Left ventricle myocardium inferior (tissue), 1 donor: Measurements from ENCODE around the gene MSI1. TPM values are rescaled to one million over a fixed set of nuclear protein-coding genes. Genes with fewer than 3 reads are reported as not detected.

Experiments
- DNase-seq: peaks from one replicate; pipeline ENCODE4 v3.0.0-alpha.2; 2020
- H3K27ac ChIP-seq: fragments of 200-600 bp; replicated peaks from 2 replicates; pipeline ENCODE4 v1.8.0; 2021
- H3K27me3 ChIP-seq: fragments of 200-600 bp; 2 replicates; pipeline ENCODE4 v1.8.0; 2021; ENCODE audit warnings: low read depth
- H3K36me3 ChIP-seq: fragments of 200-600 bp; 2 replicates; pipeline ENCODE4 v1.8.0; 2021
- H3K4me1 ChIP-seq: fragments of 200-600 bp; 2 replicates; pipeline ENCODE4 v1.8.0; 2021
- H3K4me3 ChIP-seq: fragments of 200-600 bp; 2 replicates; pipeline ENCODE4 v1.8.0; 2021; ENCODE audit warnings: mild to moderate bottlenecking, moderate library complexity
- H3K9me3 ChIP-seq: fragments of 200-600 bp; replicated peaks from 2 replicates; pipeline ENCODE4 v1.8.0; 2021
- intact Hi-C: fragments of 100-400 bp; cut with micrococcal nuclease; formaldehyde crosslinking; loops from one replicate; pipeline ENCODE4 v1.11.0; 2022
- total RNA-seq: library from RNA; stranded (reverse); fragmentation: NEBNext Ultra II Directional; extraction: Animal tissue kit (Norgen Biotek cat#: 25700); gene quantifications from one replicate; pipeline ENCODE4 v1.2.1, GENCODE V29; 2021
- TF ChIP-seq, protein P1 (sequence below): fragments of 200-600 bp; IDR thresholded peaks from 2 replicates; pipeline ENCODE4 v1.8.0; 2021; ENCODE audit warnings: antibody characterized with exemption, mild to moderate bottlenecking, borderline replicate concordance
- donor health status: DM: no; HTN: yes; CAD: no; lungs with severe emphysema.

MSI1 gene
- total RNA-seq, 1 donor from 2014 or later: 4.8 TPM

DNA sequence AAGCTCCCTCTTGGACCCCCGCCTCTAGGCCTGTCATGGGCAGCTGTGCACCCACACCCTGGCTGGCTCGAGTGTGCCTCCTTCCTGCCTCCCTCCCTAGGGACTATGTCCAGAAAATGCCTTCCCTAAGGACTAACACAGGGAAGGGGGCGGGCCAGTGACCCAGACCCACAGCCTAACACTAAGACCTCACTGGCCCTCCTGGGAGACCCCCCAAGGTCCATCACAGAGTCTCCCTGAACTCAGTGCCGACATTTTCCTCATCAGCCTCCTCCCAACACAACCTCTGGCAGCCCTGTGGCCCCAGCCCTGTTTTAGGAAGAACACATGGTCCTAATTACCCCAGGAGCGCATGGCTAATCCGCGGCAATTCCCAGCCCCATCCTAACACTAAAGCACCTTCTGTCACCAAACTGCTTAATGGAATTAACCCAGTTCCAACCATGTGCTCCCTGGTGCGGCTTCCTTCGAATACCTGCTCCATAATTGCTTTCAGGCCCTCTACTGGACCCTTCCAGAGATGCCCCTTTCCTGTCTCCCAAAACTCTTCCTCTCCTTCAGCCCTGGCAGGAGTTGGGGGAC is 5.6 kb downstream of the MSI1 start:
- Histone ChIP-seq H3K4me3 (no peak overlapping the region), H3K36me3 (no peaks in the 10 kb centered on the region), H3K27ac (no peak overlapping the region), H3K9me3 (no peaks in the 10 kb centered on the region), H3K27me3 (peaks cover 39% of the 10 kb centered on the region), H3K4me1 (peaks cover 28% of the 10 kb centered on the region)
- intact Hi-C loops: no loop called here
- TF ChIP-seq, protein P1, sequence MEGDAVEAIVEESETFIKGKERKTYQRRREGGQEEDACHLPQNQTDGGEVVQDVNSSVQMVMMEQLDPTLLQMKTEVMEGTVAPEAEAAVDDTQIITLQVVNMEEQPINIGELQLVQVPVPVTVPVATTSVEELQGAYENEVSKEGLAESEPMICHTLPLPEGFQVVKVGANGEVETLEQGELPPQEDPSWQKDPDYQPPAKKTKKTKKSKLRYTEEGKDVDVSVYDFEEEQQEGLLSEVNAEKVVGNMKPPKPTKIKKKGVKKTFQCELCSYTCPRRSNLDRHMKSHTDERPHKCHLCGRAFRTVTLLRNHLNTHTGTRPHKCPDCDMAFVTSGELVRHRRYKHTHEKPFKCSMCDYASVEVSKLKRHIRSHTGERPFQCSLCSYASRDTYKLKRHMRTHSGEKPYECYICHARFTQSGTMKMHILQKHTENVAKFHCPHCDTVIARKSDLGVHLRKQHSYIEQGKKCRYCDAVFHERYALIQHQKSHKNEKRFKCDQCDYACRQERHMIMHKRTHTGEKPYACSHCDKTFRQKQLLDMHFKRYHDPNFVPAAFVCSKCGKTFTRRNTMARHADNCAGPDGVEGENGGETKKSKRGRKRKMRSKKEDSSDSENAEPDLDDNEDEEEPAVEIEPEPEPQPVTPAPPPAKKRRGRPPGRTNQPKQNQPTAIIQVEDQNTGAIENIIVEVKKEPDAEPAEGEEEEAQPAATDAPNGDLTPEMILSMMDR: no peak
- DNase-seq: no peak

DNA sequence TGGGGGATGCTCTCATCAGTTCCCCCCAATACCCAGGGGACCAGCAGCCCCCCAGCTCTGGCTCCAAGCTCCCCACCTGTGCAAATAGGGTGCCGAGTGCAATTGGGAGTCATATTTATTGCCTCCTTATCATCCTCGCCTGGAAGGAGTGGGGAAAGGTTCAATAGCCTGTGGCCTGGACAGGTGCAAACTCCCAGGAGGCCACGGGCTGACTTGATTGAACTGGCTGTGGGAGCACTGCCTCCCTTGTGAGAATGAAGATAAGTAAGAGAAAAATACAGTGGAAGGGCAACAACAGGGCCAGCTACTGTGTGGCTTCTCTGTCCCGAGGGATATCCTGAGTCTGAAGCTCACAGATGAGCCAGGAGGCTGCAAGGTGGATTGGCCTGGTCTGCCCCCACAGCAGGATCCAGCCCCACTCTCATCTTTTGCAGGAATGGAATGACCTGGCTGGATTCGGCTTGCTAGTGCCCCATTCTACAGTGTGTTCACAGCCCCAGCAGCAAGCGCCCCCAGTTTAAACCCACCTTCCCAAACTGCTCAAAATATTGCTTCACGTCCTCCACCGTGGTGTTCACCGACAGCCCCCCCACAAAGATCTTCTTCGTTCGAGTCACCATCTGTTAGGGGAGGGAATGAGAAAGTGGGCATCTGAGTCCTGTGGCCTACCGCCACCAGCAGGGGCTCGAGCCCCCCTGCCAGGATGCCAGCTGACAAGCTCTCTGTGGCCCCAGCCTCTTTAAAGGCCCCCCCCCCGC is 6.3 kb downstream of the MSI1 start:
- peaks cover 22% of the 10 kb centered on the region for H3K4me1 ChIP-seq
- no peak overlapping the region for H3K27ac ChIP-seq
- peaks cover 32% of the 10 kb centered on the region for H3K27me3 ChIP-seq
- H3K9me3 ChIP-seq: no peaks in the 10 kb centered on the region
- no peaks in the 10 kb centered on the region for H3K36me3 ChIP-seq
- TF ChIP-seq, protein P1: no peak
- DNase-seq: no peak
- H3K4me3 ChIP-seq: no peak overlapping the region
- intact Hi-C loops: no loop called here

DNA sequence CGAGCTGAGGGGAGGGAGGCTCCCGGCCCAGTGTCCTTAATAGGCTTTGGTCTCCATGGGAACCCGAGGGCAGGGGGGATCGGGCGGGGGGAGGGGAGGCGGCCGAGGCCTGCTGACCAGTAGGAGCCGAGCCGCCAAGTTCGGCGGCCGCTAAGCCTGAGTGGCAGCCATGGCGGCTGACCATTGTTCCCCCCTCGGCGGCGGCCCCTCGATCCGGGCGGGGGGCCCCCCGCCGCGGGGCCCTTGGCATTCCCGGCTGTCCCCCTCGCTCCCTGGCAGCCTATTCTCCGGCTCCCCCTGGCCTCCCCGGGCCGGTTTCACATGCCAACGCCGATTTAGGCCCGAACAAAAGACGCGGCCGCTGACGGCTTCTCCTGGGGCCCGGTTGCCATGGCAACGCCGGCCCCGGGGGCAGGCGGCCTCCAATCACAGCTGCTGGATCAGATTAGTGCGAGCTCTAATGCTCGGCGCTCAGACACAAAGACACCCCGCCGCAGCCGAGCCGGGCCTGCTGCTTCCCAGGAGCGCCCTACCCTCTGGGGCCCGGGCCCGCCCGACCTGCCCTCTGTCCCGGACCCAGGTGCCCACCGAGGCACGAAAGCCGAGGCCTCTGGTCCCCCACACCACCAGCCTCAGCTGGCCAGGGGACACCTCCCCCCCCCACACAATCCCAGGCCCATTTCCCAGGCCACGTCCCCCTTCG is 7.3 kb downstream of the MSI1 start:
- Histone ChIP-seq H3K9me3 (no peaks in the 10 kb centered on the region), H3K27ac (peak overlapping the region; percentile 12), H3K27me3 (peaks cover 27% of the 10 kb centered on the region), H3K4me1 (peaks cover 20% of the 10 kb centered on the region), H3K4me3 (peak overlapping the region; percentile 59), H3K36me3 (no peaks in the 10 kb centered on the region)
- intact Hi-C loops: no loop called here
- TF ChIP-seq, protein P1: no peak
- peak; percentile 48 for DNase-seq

DNA sequence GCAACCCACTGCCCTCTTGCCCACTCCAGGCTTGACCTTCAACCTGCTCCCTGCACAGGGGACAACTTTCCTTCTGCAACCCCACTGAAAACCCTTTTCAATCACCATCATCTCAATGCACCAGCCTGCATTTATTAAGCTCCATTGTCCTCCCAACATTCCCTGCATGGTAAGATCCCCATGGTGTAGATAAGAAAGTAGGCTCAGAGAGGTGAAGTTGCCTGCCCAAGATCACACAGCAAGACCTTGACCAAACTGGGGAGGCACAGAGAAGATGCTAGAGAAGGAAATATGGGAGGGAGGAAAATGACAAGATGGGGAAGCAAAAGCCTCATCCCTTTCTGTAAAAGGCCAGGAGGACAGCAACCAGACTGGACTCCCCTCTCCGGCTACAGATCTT is 9.8 kb downstream of the MSI1 start:
- TF ChIP-seq, protein P1: no peak
- H3K27ac ChIP-seq: no peak overlapping the region
- H3K9me3 ChIP-seq: no peaks in the 10 kb centered on the region
- intact Hi-C loops: loop anchor here (5.0 to 10.0 kb wide), 2 partner anchors 76 to 203 kb away; partner anchors contain the start of gene COX6A1
- no peaks in the 10 kb centered on the region for H3K36me3 ChIP-seq
- H3K27me3 ChIP-seq: peaks cover 23% of the 10 kb centered on the region
- no peak overlapping the region for H3K4me3 ChIP-seq
- peaks cover 18% of the 10 kb centered on the region for H3K4me1 ChIP-seq
- no peak for DNase-seq

DNA sequence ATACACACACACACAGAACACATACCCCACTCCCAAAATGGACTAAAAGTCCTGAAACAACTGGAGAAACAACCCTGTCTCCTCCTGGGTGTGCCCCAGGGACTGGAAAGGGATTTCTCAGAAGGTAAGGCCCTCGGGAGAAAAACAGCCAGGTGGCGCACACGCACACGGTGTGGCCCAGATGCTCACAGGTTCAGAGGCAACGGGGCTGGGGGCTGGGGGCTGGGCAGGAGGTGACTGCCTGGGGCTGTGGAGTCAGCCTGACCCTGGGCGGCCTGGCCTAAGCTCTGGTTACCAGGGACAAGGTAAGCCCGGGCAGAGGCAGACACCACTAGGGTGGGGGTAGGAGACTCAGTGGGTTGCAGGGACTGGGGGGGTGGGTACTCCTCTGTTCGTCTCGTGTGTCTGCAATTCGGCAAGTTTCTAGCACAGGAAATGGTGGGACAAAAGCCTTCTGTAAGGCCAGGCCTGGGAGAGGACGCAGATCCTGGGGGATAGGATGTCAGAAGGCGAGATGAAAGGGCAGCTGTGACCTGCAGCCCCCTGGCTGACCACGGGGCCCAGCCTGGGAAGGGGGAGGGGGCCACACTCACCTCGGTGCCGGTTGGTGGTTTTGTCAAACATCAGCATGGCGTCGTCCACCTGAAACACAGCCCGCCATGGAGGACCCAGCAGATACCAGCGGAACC is 10.4 kb downstream of the MSI1 start:
- no peak for DNase-seq
- intact Hi-C loops: loop anchor here (5.0 to 10.0 kb wide), 2 partner anchors 76 to 204 kb away; partner anchors contain the start of gene COX6A1
- H3K4me3 ChIP-seq: no peak overlapping the region
- H3K27ac ChIP-seq: no peak overlapping the region
- no peaks in the 10 kb centered on the region for H3K9me3 ChIP-seq
- no peaks in the 10 kb centered on the region for H3K36me3 ChIP-seq
- H3K4me1 ChIP-seq: peaks cover 18% of the 10 kb centered on the region
- TF ChIP-seq, protein P1: no peak
- peaks cover 23% of the 10 kb centered on the region for H3K27me3 ChIP-seq
